ENCODE data around the gene TMTC1. TPM values are rescaled to one million over a fixed set of nuclear protein-coding genes. Genes with fewer than 3 reads are reported as not detected.
A peak's percentile ranks its signal among the peaks of the same experiment; 100 is the strongest.

The TMTC1 gene
- total RNA-seq, 4 donors from 2014 or later, result 7.4 to 25.6 (median 15.4) TPM

GRCh38 chr12:29709496-29710040 is 74.2 kb downstream of the TMTC1 start:
- Histone ChIP-seq H3K9me3 (no peaks in the 10 kb centered on the region), H3K27ac (peak overlapping the region in 1 of 4 donors; percentile 11), H3K4me1 (no peaks in the 10 kb centered on the region), H3K36me3 (no peaks in the 10 kb centered on the region), H3K4me3 (no peak overlapping the region), H3K27me3 (no peaks in the 10 kb centered on the region)
- TF ChIP-seq POLR2A (IDR thresholded peaks at IDR 0.05), result no peak
- TF ChIP-seq CTCF (IDR thresholded peaks at IDR 0.05), result no peak
- DNase-seq, result no peak

- Histone ChIP-seq H3K36me3 (no peaks in the 10 kb centered on the region), H3K4me3 (no peak overlapping the region), H3K27ac (no peak overlapping the region), H3K4me1 (no peaks in the 10 kb centered on the region), H3K27me3 (no peaks in the 10 kb centered on the region), H3K9me3 (no peaks in the 10 kb centered on the region)
- no peak for DNase-seq
- TF ChIP-seq CTCF (IDR thresholded peaks at IDR 0.05), result no peak
- no peak for TF ChIP-seq POLR2A (IDR thresholded peaks at IDR 0.05)
Observed at GRCh38 chr12:29709054-29709453, 74.7 kb downstream of the TMTC1 start.

- Histone ChIP-seq H3K27ac (no peak overlapping the region), H3K27me3 (no peaks in the 10 kb centered on the region), H3K36me3 (no peaks in the 10 kb centered on the region), H3K4me3 (no peak overlapping the region), H3K4me1 (no peaks in the 10 kb centered on the region), H3K9me3 (no peaks in the 10 kb centered on the region)
- no peak for DNase-seq
- TF ChIP-seq POLR2A (IDR thresholded peaks at IDR 0.05), result no peak
- no peak for TF ChIP-seq CTCF (IDR thresholded peaks at IDR 0.05)
Observed at GRCh38 chr12:29707846-29708245, 75.9 kb downstream of the TMTC1 start.

- no peaks in the 10 kb centered on the region for H3K27me3 ChIP-seq
- TF ChIP-seq CTCF (IDR thresholded peaks at IDR 0.05) (no peak), POLR2A (IDR thresholded peaks at IDR 0.05) (no peak)
- H3K9me3 ChIP-seq, result no peaks in the 10 kb centered on the region
- H3K4me3 ChIP-seq, result no peak overlapping the region
- DNase-seq, result no peak
- H3K27ac ChIP-seq, result no peak overlapping the region
- H3K4me1 ChIP-seq, result no peaks in the 10 kb centered on the region
- no peaks in the 10 kb centered on the region for H3K36me3 ChIP-seq
Observed at GRCh38 chr12:29706311-29706710, 77.4 kb downstream of the TMTC1 start.

GRCh38 chr12:29703528-29703927 is 80.2 kb downstream of the TMTC1 start:
- Histone ChIP-seq H3K36me3 (no peaks in the 10 kb centered on the region), H3K27me3 (no peaks in the 10 kb centered on the region), H3K4me1 (no peaks in the 10 kb centered on the region), H3K4me3 (no peak overlapping the region), H3K27ac (no peak overlapping the region), H3K9me3 (no peaks in the 10 kb centered on the region)
- DNase-seq, result no peak
- TF ChIP-seq POLR2A (IDR thresholded peaks at IDR 0.05) (no peak), CTCF (IDR thresholded peaks at IDR 0.05) (no peak)

GRCh38 chr12:29702972-29703371 is 80.8 kb downstream of the TMTC1 start:
- Histone ChIP-seq H3K4me3 (no peak overlapping the region), H3K4me1 (no peaks in the 10 kb centered on the region), H3K36me3 (no peaks in the 10 kb centered on the region), H3K9me3 (no peaks in the 10 kb centered on the region), H3K27ac (no peak overlapping the region), H3K27me3 (no peaks in the 10 kb centered on the region)
- DNase-seq, result no peak
- TF ChIP-seq CTCF (IDR thresholded peaks at IDR 0.05), result no peak
- TF ChIP-seq POLR2A (IDR thresholded peaks at IDR 0.05), result no peak
